NCI-H524 treated with DMSO at 0.1 percent for 48 hours (cell line): ENCODE measurements around the gene MCTS1.
"Not testable (repeated sequence)": the region's sequence is repeated elsewhere in the genome, so short reads cannot be mapped to it uniquely, and the experiment has no call there.

ENCODE experiments used
- DNase-seq: peaks from one replicate; lab custom pipeline; 2025; lab: John Stamatoyannopoulos, UW

The MCTS1 gene, protein sequence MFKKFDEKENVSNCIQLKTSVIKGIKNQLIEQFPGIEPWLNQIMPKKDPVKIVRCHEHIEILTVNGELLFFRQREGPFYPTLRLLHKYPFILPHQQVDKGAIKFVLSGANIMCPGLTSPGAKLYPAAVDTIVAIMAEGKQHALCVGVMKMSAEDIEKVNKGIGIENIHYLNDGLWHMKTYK

DNA sequence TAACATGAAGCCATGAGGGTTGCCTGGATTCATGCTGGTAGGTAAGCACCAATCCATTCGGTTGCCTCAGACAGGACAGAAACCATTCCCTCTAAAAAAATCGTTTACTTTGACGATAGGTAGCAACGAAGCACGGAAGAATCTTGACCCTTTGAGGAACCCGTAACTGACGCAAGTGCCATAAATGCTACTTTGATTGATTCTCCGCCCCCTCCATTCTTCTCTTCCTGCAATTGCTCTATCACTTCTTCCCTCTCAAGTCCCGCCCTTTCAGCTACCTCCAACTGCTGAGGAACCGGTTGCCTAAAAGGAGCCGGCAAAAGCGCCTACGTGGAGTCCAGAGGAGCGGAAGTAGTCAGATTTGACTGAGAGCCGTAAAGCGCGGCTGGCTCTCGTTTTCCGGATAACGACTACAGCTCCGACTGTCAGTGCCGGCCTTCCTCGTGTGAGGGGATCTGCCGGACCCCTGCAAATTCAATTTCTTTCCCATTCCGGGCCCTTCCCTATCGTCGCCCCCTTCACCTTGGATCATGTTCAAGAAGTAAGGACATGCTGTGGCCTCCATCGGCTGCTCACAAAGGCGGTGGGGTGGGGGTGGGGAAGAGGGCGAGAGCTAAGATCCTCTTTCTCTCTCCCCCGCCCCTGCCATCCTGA, at the start of gene MCTS1:
TSS of gene MCTS1 (plus strand) at position 395 of the 654 bp plus-strand sequence. CDS start at position 531, 136 bp downstream.
- peak; percentile 97 for DNase-seq

DNA sequence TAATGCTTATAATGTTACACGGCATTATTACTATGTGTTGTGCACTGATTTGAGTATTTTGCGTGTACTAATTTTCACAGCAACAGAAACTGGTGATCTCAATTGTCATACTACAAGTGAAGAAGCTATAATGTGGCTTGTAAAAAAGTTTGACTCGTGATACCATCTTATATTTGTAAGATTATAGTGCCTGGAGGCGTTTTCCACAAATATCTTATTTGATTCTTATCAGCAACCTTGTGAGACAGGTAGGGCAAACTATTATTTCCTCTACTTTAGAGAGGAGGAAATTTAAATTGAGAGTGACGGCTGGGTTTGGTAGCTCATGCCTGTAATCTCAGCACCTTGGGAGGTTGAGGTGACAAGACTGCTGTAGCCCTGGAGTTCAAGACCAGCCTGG, 47.6 kb upstream of the MCTS1 start:
- no peak for DNase-seq

DNA sequence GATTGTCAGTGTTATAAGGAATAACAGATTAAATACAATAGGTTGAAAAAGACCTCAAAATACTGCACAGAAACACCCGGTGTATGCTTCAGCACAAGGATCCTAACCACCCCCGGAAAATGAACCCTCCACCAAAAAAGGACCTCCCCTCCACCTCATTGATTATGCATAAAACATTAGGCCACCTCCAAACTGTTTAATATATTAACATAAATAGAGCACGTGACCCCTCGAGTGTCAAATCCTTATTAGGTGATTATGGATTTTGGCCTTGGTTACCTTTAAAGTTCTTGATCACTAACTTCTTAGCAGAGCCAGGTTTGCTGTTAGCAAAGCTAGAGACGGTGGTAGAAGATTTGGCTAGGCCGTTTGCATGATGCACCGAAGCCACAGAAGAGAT, 44.1 kb upstream of the MCTS1 start:
- no peak for DNase-seq

DNA sequence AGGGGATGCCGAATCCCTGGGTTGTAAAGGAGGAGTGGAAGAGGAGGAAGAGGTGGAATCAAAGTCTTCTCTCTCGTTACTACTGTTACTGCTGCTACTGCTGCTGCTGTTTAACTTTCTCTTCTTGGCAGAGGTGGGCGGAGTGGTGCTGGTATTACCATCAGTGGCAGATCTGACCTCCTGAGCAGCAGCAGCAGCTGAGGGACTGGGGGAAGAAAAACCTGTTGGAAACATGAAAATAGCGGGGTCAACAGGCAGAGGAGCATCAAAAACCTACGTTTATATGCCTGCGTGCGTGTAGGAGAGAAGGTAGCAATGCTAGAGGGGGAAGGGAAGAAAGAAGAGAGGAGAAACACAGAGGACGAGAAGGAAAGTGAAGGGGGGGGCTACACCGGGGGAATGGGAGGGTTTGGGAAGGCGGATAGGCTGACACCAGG, 43.5 kb upstream of the MCTS1 start:
- DNase-seq, result peak; percentile 17

DNA sequence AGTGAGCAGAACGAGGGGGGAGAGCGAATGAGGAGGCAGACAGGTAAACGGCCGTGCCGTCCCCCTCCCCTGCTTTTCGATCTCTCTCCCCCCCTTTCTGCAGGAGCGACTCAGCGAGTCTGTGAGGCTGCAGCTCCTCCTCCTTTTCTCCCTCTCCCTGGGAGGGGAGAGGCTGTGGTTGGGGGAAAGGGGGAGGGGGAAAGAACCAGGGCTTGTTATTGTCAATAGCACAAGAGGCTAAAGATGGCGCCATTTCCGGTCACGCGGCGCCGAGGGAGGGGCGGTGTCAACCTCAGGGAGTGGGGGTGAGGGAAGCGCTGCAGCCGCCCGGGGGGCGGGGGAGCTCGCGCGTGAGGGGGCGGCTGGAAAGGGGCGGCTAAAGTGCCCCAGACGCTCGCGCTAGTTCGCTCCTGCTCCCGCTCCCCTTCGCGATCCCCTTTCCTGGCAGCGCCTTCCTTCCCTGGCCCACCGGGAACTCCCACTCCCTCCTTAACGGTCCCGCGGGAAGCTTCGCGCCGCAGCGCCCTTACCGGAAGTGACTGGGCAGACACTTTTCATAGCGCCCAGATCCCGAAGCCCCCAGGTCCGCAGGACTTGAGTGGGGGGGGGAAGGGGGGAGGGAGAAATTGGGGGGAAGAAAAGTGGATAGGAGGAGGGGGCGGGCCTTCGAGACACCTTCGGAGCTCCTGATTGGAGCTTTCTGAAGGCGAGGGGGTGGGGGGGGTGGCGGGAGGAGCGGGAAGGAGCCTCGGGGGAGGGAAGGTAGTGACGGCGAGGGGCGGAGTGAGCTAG, 42.9 kb upstream of the MCTS1 start, which contains the start of gene CUL4B:
TSS of gene CUL4B (minus strand) at position 121 of the 792 bp plus-strand sequence. CDS start 324 bp downstream, outside the sequence.
- DNase-seq, result peak; percentile 81

DNA sequence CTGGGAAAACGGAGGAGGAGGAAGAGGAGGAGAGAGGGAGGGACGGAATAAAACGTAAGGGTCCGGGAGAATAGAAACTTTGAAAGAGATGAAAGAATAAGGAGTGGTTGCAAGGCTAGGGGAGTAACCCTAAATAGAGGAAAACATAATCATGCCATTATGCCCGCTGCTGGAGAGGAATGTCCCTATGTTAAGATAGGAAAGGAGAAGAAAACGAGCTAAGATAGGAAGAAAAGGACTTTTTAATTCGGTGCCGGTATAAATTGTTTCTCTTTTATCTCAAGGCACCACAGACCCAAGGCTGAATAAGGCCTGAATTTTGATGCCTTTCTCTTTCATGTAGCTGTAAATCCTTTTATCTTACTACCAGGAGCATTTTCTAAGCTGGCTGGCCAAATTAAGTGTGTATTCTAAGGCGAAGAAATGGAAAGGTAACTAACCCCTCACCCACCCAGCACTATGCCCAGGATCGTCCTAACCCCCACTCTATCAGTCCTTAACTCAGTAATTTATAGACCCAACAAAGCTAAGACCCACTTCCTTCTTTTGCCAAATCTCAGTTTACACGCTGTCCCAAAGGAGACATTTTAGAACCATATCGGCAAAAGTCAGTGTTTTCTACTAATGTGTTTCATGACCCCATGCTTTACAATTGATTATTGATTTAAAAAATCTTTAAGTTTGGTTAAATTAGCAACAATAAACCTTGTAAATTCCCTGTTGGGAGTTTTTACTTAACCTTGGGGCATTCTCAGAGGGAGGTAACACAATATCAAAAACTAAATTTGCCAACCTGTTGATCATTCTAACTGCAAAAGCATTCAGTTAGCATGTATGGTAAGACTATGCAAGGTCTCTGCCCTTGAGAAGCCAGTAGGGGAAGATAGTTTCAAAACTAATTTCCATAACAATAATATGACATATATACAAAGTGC, 42.0 kb upstream of the MCTS1 start:
- no peak for DNase-seq

DNA sequence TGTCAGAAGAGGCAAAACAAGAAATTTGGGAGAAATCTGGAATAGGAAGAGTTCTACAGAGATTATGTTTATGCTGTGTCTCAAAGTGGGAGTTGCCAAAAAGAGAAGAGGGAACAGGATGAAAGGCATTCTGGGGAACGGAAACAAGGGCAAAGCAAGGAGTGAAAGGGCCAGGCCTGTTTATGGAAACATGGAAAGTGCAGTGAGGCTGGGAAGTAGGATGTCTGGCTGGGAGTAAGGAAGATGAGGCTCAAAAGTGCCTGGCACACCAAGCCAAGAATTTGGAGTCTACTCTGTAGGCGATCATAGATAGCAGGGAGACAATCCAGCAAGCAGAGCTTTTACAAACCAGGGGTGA, 41.4 kb upstream of the MCTS1 start:
- no peak for DNase-seq

DNA sequence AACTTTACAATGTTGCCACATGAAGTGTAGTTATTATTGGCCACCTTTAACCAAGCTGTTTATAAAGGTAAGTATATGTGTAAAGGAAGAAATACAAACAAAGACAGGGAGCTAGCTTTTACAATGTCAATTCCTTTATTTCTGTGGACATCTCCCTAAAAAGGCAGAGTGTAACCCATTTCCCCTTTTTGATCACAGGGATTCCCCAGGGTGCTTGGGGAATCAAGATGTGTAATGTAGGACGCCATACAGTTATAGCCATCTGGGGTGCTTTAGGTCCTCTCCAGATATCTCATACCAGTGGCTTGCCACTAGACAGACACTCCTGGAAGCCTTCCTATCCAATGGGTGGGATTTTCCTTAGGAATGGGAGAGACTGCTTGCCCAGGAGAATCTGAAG, 39.0 kb upstream of the MCTS1 start:
- no peak for DNase-seq

DNA sequence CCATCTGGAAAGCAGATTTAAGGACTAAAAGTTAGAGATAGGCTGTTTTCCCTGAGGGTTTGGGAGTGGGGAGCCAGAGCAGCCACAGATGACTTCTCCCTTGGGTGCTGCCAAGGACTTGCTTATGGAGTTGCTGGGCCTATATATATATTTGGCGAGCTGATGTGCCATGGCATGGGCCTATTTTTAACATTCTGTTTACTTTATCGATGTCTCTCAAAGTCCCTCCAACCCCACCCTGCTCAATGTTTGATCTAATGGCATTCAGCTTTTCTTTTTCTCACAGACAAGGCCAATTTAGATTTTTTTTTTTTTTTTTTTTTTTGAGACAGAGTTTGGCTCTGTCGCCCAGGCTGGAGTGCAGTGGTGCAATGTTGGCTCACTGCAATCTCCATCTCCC, 37.1 kb upstream of the MCTS1 start:
- DNase-seq, result no peak

DNA sequence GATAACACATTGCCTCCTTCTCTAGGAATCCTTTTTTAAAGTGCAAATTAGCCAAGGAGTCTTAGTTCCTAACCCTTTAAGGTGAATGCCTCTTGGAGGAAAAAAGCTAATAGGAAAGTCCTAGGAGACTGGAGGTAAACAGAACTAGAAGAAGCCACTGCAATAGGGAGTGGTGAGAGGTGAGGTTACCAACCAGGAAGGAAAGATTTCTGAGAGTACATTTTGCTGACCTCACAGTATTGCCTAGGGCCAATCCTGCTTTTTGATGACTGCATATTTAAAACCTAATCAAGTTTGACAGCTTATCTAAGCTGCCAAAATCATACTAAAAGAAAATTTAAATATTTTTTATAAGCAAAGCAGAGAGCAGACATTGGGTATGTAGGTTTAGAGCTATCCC, 35.9 kb upstream of the MCTS1 start:
- no peak for DNase-seq

DNA sequence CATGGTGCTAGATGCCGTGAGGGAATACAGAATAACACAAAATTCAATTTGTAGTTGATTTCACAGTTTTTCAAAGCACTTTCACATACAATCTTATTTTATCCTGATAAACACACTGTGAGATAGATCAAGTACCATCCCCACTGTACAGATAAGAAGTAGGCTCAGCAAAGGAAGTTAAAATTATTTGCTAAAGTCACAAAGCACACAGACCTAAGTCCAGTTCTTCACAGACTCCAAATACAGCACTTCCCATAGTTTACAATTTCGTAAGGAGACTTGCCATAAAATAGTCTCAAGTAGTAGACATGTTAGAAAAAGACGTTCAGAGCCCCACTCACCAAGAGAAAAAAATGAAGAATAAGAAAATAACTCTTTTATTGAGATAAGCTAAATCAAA, 35.3 kb upstream of the MCTS1 start:
- no peak for DNase-seq

DNA sequence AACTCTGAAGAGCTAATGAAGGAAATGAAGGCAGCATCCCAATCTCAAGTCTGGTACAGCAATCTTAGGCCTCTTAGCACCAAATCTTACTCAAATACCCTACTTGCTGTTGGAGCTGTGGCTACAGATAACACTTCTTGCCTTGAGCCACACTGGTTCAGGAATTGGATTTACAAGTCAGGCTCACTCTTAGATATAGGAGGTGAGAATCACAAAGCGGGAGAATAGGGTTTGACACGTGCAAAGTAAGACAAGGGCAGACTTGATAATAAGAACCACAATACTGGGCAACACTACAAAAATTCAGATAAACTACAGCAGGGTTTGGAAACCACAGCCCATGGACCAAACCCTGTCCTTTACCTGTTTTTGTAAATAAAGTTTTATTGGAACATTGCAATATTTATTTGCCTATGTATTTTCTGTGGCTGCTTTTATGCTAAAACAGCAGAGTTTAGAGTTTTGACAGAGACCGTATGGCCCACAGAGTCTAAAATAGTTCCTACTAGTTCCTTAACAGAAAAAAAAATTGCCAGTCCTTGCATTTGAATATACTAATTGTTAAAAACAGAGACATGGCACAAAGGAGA, 33.8 kb upstream of the MCTS1 start:
- no peak for DNase-seq

DNA sequence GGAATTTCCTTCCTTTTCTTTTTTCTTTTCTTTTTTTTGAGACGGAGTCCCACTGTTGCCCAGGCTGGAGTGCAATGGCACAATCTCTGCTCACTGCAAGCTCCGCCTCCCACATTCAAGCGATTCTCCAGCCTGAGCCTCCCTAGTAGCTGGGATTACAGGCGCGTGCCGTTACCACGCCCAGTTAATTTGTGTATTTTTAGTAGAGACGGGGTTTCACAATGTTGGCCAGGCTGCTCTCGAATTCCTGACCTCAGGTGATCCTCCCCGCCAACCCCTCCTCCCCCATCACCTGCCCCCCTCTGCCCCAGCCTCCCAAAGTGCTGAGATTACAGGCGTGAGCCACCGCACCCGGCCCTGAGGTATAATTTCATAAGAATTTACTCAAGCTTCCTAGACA, 30.1 kb upstream of the MCTS1 start:
- not testable (repeated sequence) for DNase-seq

DNA sequence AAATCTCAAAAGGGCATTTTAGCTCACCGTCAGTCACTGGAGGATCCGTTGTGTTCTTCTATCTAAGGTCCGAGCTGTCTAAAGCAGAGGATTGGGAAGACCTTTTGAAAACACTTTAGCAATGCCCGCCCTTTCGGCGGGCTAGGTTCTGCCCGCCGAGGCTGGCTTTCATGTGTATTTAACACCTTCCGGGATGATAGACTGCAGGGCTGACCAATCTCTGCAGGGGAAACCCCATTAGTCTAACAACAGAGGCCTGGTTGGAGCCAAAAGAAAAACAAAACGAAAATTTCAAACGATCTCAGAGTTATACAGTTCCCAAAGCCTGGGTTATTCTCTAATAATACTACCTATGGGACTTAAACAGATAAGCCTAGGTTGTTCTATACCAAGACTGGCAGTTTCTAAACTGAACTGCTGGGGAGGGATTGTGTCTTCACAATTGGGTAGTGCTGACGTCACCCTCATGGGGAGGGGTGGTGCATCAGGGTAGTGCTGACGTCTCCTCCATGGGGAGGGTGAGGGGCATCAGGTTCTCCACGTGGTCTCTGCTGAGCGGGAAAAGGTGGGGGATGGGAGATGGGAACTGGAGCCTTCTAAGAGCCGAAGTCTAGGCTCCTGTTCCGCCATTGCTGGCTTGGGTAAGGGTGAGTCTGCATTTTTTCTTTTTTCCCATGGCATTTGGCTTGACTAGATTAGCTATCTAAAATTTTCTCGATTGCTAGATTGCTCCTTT, 28.4 kb upstream of the MCTS1 start:
- no peak for DNase-seq

DNA sequence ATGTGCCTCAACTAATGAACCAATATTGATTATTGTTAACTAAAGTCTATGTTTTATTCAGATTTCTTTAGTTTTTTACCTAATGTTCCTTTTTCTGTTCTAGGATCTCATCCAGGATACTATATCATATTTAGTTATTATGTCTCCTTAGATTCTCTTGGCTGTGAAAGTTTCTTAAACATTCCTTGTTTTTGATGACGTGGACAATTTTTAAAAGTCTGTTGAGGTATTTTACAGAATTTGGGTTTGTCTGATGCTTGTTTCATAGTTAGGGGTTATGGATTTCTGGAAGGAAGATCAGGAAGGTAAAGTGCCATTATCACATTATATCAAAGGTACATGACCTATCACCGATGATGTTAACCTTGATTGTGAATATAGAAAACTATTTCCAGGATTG, 18.2 kb upstream of the MCTS1 start:
- DNase-seq, result no peak

DNA sequence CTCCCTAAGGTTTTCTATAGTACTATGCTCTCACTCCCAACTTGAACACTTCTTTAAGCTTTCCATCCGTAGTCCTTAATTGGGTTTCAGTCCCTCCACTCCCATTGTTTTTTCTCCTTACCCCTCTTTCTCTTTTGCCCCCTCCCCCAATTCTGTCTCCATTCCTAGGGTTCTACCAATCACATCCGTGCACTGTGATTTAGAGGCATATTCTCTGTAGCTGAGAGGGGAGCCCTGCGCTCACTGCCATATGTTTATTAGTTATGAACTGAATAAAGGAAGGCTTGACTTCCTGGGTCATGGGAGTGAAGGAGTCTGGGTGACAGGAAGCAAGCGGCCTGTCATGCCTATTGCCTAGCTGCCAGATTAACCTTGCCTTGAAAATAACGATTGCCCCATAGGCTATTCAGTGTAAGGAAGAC, 471 bp downstream of the MCTS1 start:
- peak; percentile 38 for DNase-seq

DNA sequence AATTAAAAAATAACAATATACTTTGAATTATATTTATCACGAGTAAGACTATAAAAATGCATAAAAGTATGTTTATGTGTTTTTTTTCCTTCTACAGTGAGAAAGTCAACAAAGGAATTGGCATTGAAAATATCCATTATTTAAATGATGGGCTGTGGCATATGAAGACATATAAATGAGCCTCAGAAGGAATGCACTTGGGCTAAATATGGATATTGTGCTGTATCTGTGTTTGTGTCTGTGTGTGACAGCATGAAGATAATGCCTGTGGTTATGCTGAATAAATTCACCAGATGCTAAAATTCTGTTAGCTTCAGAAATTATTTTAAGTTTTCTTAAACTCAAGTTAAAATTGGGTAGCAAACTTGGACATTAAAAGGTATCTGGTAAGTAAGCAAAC, 8.2 kb downstream of the MCTS1 start:
- no peak for DNase-seq

DNA sequence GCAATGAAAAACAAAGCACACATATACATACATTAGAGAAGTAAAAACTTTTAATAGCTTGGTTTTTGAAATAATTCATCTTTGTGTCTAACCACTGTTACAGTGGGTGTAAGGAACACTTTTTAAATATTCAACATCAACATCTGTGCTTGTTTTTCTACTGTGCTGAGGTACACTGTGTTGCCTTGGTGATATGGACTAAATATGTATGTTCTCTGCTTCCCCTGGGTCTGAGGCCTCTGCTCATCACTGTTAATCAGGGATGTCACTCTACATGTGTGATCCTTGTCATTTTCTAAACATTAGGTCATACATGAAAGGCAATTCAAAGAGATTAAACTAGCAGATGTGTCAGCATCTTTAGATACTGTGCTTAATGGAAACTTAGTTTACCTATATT, 10.9 kb downstream of the MCTS1 start:
- no peak for DNase-seq

DNA sequence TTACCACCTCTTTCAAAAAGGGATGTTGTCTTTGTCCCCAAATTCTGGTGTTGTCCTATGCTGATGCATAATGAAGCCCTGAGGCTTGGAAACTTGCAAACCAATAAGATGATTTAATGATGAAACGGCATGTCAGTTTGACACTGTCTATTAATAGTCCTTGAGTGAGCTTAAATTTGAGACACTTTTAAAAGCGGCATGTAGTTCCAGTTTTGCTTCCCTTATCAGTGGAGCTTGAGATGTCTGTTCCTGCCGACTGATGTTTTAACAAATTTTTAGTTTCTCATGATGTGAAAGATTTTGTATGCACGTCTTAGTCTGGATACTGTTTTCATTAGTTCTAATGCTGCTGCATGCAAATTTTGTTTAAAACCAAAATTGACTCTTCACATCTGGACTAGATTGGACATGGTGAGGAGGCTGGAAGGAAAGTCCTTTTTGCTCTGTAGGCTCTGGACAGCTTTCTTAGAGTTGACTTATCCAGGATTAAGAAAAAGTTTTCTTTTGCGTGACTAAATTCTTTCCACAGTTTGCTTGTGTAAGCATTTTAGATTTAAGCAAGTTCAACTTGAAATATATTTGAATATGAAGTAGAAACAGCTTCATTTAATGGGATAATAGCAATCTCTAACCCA, 14.2 kb downstream of the MCTS1 start:
- DNase-seq, result no peak

DNA sequence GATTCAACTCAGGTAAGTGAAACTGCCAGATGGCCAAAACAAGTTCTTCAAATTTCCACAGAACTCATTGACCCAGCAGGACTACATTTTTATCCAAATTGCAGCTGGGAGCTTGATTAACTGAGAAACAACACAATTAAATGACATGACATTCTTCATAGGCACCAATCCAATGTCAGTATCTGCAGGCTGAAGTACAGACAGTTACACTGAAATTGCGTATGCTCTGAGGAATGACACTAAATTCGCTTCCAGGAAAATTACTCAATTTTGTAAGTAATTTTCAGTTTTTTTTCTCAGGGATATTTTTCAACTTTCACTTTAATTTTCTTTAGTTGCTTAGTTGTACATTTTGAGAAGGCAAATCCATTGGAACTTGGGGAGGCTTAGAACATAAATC, 21.5 kb downstream of the MCTS1 start:
- no peak for DNase-seq
